ENCODE results near the gene CD99L2.
"Not testable (repeated sequence)": the region's sequence is repeated elsewhere in the genome, so short reads cannot be mapped to it uniquely, and the experiment has no call there.

Gene CD99L2

GRCh38 chrX:150828785-150829184 lies 69.7 kb downstream of the CD99L2 start:
- H3K36me3 ChIP-seq (ENCODE audit: insufficient read depth, low read length) = no peaks in the 10 kb centered on the region
- H4K20me1 ChIP-seq (ENCODE audit: insufficient read depth, low read length, poor library complexity, severe bottlenecking) = no peaks in the 10 kb centered on the region
- no peaks in the 10 kb centered on the region for H3F3A ChIP-seq (ENCODE audit: low read depth)
- no peak overlapping the region for H3K4me2 ChIP-seq (ENCODE audit: low read depth, low read length, poor library complexity, severe bottlenecking)
- no peaks in the 10 kb centered on the region for H3K9me2 ChIP-seq (replicated peaks; ENCODE audit: low read depth, low read length)
- H3K4me1 ChIP-seq (ENCODE audit: insufficient read depth, low read length, poor library complexity, severe bottlenecking) = no peaks in the 10 kb centered on the region
- H3K9ac ChIP-seq (ENCODE audit: low read depth, low read length, poor library complexity, severe bottlenecking) = no peak overlapping the region
- H3K79me2 ChIP-seq (ENCODE audit: insufficient read depth, low read length) = no peaks in the 10 kb centered on the region
- TF ChIP-seq, protein P1, sequence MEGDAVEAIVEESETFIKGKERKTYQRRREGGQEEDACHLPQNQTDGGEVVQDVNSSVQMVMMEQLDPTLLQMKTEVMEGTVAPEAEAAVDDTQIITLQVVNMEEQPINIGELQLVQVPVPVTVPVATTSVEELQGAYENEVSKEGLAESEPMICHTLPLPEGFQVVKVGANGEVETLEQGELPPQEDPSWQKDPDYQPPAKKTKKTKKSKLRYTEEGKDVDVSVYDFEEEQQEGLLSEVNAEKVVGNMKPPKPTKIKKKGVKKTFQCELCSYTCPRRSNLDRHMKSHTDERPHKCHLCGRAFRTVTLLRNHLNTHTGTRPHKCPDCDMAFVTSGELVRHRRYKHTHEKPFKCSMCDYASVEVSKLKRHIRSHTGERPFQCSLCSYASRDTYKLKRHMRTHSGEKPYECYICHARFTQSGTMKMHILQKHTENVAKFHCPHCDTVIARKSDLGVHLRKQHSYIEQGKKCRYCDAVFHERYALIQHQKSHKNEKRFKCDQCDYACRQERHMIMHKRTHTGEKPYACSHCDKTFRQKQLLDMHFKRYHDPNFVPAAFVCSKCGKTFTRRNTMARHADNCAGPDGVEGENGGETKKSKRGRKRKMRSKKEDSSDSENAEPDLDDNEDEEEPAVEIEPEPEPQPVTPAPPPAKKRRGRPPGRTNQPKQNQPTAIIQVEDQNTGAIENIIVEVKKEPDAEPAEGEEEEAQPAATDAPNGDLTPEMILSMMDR (conservative IDR thresholded peaks at IDR 0.05; ENCODE audit: low read length) = no peak
- TF ChIP-seq EZH2phosphoT487 (IDR thresholded peaks at IDR 0.05; ENCODE audit: borderline replicate concordance) = no peak
- no peaks in the 10 kb centered on the region for H3K9me3 ChIP-seq (ENCODE audit: insufficient read depth, low read depth, low read length)
- no peak overlapping the region for H2AFZ ChIP-seq (ENCODE audit: low read length)
- no peak overlapping the region for H3K4me3 ChIP-seq (ENCODE audit: low read length, poor library complexity, severe bottlenecking)
- H3K27me3 ChIP-seq (ENCODE audit: insufficient read depth, low read length, poor library complexity, severe bottlenecking) = no peaks in the 10 kb centered on the region

- H3K9me3 ChIP-seq (ENCODE audit: insufficient read depth, low read depth, low read length); H4K20me1 ChIP-seq (ENCODE audit: insufficient read depth, low read length, poor library complexity, severe bottlenecking); H3F3A ChIP-seq (ENCODE audit: low read depth); H3K79me2 ChIP-seq (ENCODE audit: insufficient read depth, low read length); H2AFZ ChIP-seq (ENCODE audit: low read length); H3K4me3 ChIP-seq (ENCODE audit: low read length, poor library complexity, severe bottlenecking); H3K36me3 ChIP-seq (ENCODE audit: insufficient read depth, low read length); H3K9ac ChIP-seq (ENCODE audit: low read depth, low read length, poor library complexity, severe bottlenecking); H3K4me2 ChIP-seq (ENCODE audit: low read depth, low read length, poor library complexity, severe bottlenecking); H3K9me2 ChIP-seq (replicated peaks; ENCODE audit: low read depth, low read length); H3K27me3 ChIP-seq (ENCODE audit: insufficient read depth, low read length, poor library complexity, severe bottlenecking); H3K4me1 ChIP-seq (ENCODE audit: insufficient read depth, low read length, poor library complexity, severe bottlenecking): not testable (repeated sequence)
Measured at GRCh38 chrX:150824352-150824751, 74.1 kb downstream of the CD99L2 start.

GRCh38 chrX:150823826-150824225 lies 74.6 kb downstream of the CD99L2 start:
- H3K27me3 ChIP-seq (ENCODE audit: insufficient read depth, low read length, poor library complexity, severe bottlenecking); H4K20me1 ChIP-seq (ENCODE audit: insufficient read depth, low read length, poor library complexity, severe bottlenecking); H3K4me3 ChIP-seq (ENCODE audit: low read length, poor library complexity, severe bottlenecking); H3K9me3 ChIP-seq (ENCODE audit: insufficient read depth, low read depth, low read length); H3K36me3 ChIP-seq (ENCODE audit: insufficient read depth, low read length); H3K9ac ChIP-seq (ENCODE audit: low read depth, low read length, poor library complexity, severe bottlenecking); H3K79me2 ChIP-seq (ENCODE audit: insufficient read depth, low read length); H3K4me2 ChIP-seq (ENCODE audit: low read depth, low read length, poor library complexity, severe bottlenecking); H3K9me2 ChIP-seq (replicated peaks; ENCODE audit: low read depth, low read length); H3F3A ChIP-seq (ENCODE audit: low read depth); H3K4me1 ChIP-seq (ENCODE audit: insufficient read depth, low read length, poor library complexity, severe bottlenecking); H2AFZ ChIP-seq (ENCODE audit: low read length): not testable (repeated sequence)

- Histone ChIP-seq H2AFZ (ENCODE audit: low read length) (no peak overlapping the region), H4K20me1 (ENCODE audit: insufficient read depth, low read length, poor library complexity, severe bottlenecking) (no peaks in the 10 kb centered on the region), H3K27me3 (ENCODE audit: insufficient read depth, low read length, poor library complexity, severe bottlenecking) (no peaks in the 10 kb centered on the region), H3K4me3 (ENCODE audit: low read length, poor library complexity, severe bottlenecking) (no peak overlapping the region), H3K4me2 (ENCODE audit: low read depth, low read length, poor library complexity, severe bottlenecking) (no peak overlapping the region), H3K9me2 (replicated peaks; ENCODE audit: low read depth, low read length) (no peaks in the 10 kb centered on the region), H3K9me3 (ENCODE audit: insufficient read depth, low read depth, low read length) (no peaks in the 10 kb centered on the region), H3K9ac (ENCODE audit: low read depth, low read length, poor library complexity, severe bottlenecking) (no peak overlapping the region), H3K36me3 (ENCODE audit: insufficient read depth, low read length) (no peaks in the 10 kb centered on the region), H3F3A (ENCODE audit: low read depth) (no peaks in the 10 kb centered on the region), H3K4me1 (ENCODE audit: insufficient read depth, low read length, poor library complexity, severe bottlenecking) (no peaks in the 10 kb centered on the region), H3K79me2 (ENCODE audit: insufficient read depth, low read length) (no peaks in the 10 kb centered on the region)
- TF ChIP-seq, protein P1 (conservative IDR thresholded peaks at IDR 0.05; ENCODE audit: low read length) = no peak
- no peak for TF ChIP-seq EZH2phosphoT487 (IDR thresholded peaks at IDR 0.05; ENCODE audit: borderline replicate concordance)
Measured at GRCh38 chrX:150821971-150822370, 76.5 kb downstream of the CD99L2 start.

All from Loucy (cell line).